WERI-Rb-1 (cell line): ENCODE measurements around the gene NUDT8.

ENCODE experiments used
- DNase-seq: peaks from one replicate; pipeline ENCODE4 v3.0.0-alpha.2; 2020
- H3K27ac ChIP-seq: fragments of 250-450 bp; sonication (Bioruptor Pico); 2 replicates; pipeline ENCODE4 v1.5.1; 2020; ENCODE audit warnings: mild to moderate bottlenecking, moderate library complexity
- H3K27me3 ChIP-seq: fragments of 250-450 bp; sonication (Bioruptor Pico); 2 replicates; pipeline ENCODE4 v1.5.1; 2021; ENCODE audit warnings: mild to moderate bottlenecking, low read depth, moderate library complexity; ENCODE audit not compliant: insufficient read depth, severe bottlenecking
- H3K36me3 ChIP-seq: fragments of 250-450 bp; sonication (Bioruptor Pico); 2 replicates; pipeline ENCODE4 v1.5.1; 2020; ENCODE audit warnings: mild to moderate bottlenecking, moderate library complexity
- H3K4me3 ChIP-seq: 2 replicates; pipeline ENCODE4 v1.5.1; 2011; ENCODE audit warnings: low read depth, mild to moderate bottlenecking, control low read depth, low read length
- H3K9me3 ChIP-seq: fragments of 250-450 bp; sonication (Bioruptor Pico); 2 replicates; pipeline ENCODE4 v1.5.1; 2021; ENCODE audit warnings: mild to moderate bottlenecking, moderate library complexity; ENCODE audit not compliant: severe bottlenecking
- TF ChIP-seq, protein P1 (sequence below): IDR thresholded peaks from 2 replicates; pipeline ENCODE4 v1.5.1; 2011; ENCODE audit warnings: low read depth, mild to moderate bottlenecking, control low read depth, inconsistent platforms, low read length

The NUDT8 gene

DNA sequence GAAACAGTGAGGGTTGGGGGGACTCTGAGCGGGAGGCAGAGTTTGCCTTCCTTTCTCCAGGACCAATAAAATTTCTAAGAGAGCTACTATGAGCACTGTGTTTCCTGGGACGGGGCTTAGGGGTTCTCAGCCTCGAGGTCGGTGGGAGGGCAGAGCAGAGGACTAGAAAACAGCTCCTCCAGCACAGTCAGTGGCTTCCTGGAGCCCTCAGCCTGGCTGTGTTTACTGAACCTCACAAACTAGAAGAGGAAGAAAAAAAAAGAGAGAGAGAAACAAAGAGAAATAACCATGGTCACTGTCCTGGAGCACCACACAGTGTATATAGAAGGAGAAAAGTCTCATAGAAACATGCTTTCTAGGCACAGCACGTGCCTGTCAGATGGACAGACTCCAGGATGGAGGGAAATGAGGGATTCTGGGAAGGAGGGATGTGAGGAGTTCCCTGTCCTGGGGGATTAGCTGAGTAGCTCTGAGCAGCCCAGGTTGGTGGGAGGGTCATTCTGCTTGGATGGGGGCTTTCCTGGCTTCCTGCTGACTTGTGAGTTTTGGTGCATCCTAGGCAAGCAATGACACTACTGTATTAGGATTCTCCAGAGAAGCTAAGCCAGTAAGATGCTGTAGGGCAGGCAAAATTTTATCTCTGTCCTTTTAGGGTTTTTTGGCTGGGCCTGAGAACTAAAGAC, 43.0 kb downstream of the NUDT8 start:
- DNase-seq = no peak
- Histone ChIP-seq H3K9me3 (no peaks in the 10 kb centered on the region), H3K36me3 (no peaks in the 10 kb centered on the region), H3K4me3 (no peak overlapping the region), H3K27me3 (no peaks in the 10 kb centered on the region), H3K27ac (no peak overlapping the region)
- TF ChIP-seq, protein P1, sequence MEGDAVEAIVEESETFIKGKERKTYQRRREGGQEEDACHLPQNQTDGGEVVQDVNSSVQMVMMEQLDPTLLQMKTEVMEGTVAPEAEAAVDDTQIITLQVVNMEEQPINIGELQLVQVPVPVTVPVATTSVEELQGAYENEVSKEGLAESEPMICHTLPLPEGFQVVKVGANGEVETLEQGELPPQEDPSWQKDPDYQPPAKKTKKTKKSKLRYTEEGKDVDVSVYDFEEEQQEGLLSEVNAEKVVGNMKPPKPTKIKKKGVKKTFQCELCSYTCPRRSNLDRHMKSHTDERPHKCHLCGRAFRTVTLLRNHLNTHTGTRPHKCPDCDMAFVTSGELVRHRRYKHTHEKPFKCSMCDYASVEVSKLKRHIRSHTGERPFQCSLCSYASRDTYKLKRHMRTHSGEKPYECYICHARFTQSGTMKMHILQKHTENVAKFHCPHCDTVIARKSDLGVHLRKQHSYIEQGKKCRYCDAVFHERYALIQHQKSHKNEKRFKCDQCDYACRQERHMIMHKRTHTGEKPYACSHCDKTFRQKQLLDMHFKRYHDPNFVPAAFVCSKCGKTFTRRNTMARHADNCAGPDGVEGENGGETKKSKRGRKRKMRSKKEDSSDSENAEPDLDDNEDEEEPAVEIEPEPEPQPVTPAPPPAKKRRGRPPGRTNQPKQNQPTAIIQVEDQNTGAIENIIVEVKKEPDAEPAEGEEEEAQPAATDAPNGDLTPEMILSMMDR = no peak

- no peaks in the 10 kb centered on the region for H3K36me3 ChIP-seq
- no peak overlapping the region for H3K4me3 ChIP-seq
- H3K27me3 ChIP-seq = no peaks in the 10 kb centered on the region
- DNase-seq = no peak
- no peak overlapping the region for H3K27ac ChIP-seq
- H3K9me3 ChIP-seq = no peaks in the 10 kb centered on the region
- TF ChIP-seq, protein P1 = no peak
These were observed 43.8 kb downstream of the NUDT8 start for GRCh38 chr11:67585911-67586310.

GRCh38 chr11:67584881-67585873, 44.6 kb downstream of the NUDT8 start:
- no peak for DNase-seq
- Histone ChIP-seq H3K9me3 (no peaks in the 10 kb centered on the region), H3K4me3 (no peak overlapping the region), H3K36me3 (no peaks in the 10 kb centered on the region), H3K27ac (no peak overlapping the region), H3K27me3 (no peaks in the 10 kb centered on the region)
- TF ChIP-seq, protein P1 = no peak

- peak; percentile 44 for DNase-seq
- peak overlapping the region; percentile 33 for H3K4me3 ChIP-seq
- no peaks in the 10 kb centered on the region for H3K27me3 ChIP-seq
- TF ChIP-seq, protein P1 = no peak
- no peaks in the 10 kb centered on the region for H3K9me3 ChIP-seq
- H3K27ac ChIP-seq = peak overlapping the region; percentile 67
- H3K36me3 ChIP-seq = no peaks in the 10 kb centered on the region
These were observed 45.4 kb downstream of the NUDT8 start for GRCh38 chr11:67584205-67584880.

DNA sequence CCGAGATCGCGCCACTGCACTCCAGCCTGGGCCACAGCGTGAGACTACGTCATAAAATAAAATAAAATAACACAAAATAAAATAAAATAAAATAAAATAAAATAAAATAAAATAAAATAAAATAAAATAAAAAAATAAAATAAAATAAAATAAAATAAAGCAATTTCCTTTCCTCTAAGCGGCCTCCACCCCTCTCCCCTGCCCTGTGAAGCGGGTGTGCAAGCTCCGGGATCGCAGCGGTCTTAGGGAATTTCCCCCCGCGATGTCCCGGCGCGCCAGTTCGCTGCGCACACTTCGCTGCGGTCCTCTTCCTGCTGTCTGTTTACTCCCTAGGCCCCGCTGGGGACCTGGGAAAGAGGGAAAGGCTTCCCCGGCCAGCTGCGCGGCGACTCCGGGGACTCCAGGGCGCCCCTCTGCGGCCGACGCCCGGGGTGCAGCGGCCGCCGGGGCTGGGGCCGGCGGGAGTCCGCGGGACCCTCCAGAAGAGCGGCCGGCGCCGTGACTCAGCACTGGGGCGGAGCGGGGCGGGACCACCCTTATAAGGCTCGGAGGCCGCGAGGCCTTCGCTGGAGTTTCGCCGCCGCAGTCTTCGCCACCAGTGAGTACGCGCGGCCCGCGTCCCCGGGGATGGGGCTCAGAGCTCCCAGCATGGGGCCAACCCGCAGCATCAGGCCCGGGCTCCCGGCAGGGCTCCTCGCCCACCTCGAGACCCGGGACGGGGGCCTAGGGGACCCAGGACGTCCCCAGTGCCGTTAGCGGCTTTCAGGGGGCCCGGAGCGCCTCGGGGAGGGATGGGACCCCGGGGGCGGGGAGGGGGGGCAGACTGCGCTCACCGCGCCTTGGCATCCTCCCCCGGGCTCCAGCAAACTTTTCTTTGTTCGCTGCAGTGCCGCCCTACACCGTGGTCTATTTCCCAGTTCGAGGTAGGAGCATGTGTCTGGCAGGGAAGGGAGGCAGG, 46.2 kb downstream of the NUDT8 start, which contains the start of gene GSTP1:
Gene GSTP1 (plus strand): TSS at position 566 of the 958 bp plus-strand sequence. CDS start 32 bp downstream, at position 598.
- H3K36me3 ChIP-seq = no peaks in the 10 kb centered on the region
- no peaks in the 10 kb centered on the region for H3K27me3 ChIP-seq
- peak within 1 kb of the TSS; percentile 67 for H3K27ac ChIP-seq
- H3K9me3 ChIP-seq = no peaks in the 10 kb centered on the region
- peak; percentile 69 for DNase-seq
- H3K4me3 ChIP-seq = peak within 1 kb of the TSS; percentile 33
- TF ChIP-seq, protein P1 = peak; percentile 40; the same call in 1 of the 2 replicates
